Activated effector memory CD4-positive, alpha-beta T cell treated with Interleukin-2 at 50 U/mL for 16 hours (primary cell): Measurements from ENCODE around the gene DCXR.
A peak's percentile ranks its signal among the peaks of the same experiment; 100 is the strongest.

ENCODE experiments used
- DNase-seq: peaks from one replicate; pipeline ENCODE4 v3.0.0-alpha.2; 2020

The DCXR gene

DNA sequence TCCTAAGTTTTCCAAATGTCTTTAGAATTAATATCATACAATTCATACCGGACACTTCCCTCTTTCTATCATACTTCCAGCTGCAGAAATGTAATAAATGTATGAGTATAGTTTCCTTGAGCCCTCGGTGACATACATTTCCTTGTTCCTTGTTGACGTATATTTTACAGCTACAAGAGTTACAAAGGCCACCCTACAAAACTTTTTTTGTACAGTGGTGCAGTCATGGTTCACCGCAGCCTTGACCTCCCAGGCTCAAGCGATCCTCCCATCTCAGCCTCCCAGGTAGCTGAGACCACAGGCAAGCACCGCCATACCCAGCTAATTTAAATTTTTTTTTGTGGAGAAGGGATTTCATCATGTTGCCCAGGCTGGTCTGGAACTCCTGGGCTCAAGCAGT, 35.3 kb upstream of the DCXR start:
- no peak for DNase-seq

GRCh38 chr17:82070611-82071010, 33.1 kb upstream of the DCXR start:
- DNase-seq, result no peak

DNA sequence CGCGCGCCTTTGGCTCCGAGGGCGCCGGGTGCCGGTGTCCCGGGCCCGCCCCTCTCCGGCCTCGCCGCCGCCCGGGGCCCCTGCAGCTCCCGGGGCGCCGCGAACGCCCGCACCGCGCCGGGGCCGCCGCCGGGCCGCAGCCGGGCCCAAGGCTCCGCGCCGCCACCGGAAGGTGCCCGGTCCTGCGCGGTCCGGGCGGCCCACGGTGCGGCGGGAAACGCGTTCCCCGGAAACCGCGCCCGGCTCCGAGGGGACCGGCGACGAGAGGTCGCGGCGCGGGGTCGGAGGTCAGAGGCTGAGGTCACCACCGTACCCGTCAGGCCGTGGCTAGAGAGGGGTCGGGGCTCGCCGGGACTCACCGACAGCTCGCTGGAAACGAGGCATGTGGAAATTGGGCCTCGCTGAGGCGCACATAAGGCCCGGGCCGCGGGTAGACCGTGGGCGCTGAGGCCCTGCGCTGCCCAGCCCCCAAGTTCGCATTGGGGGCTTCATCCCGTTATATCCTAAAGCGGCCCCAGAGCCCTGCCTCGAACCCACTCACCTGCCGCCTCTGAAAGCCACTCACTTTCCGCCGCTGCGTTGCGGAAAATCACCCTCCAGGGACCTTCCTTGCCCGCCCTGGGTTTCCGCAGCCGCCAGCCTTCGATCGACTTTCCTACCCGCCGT, 28.3 kb upstream of the DCXR start, which contains the start of gene DUS1L:
Gene DUS1L, minus strand, starts transcription at position 167 of the 666 bp plus-strand sequence. CDS start 745 bp downstream, outside the sequence.
- peak; percentile 60 for DNase-seq

- no peak for DNase-seq
Measured at GRCh38 chr17:82065193-82065637, 27.7 kb upstream of the DCXR start.

DNA sequence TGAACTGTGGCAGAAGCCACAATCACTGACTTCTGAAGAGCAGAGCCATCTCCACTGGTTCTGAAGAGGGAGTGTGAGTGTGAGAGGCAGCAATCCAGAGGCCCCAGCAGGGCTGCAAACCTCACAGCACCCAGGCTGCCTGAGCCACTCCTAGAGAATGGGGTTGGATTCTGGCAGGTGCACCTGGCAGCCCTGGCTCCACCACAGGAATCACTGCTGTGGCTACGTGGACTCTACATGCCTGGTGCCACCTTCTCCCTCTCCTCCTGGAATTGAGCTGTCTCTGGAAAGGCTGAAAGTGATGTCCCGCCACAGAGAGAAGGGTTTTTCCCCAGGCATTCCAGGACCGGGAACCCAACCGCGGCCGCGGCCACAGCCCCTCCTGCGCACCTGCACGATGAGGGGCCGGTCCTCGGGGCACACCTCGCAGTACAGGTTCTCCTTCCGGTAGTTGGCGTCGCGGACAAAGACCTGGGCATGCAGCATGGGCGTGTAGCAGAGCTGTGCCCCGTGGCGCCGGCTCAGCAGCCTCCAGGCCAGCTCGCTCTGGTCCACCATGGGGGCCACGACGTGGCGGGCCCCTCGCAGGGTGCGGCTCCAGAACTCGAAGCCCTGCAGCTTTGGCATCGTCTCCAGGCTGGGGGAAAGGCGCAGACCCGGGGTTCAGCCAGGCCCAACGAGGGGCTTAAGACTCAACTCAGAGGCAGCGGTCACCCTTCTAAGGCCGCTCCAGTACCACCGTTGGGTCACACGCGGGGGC, 27.1 kb upstream of the DCXR start:
- DNase-seq, result no peak

DNA sequence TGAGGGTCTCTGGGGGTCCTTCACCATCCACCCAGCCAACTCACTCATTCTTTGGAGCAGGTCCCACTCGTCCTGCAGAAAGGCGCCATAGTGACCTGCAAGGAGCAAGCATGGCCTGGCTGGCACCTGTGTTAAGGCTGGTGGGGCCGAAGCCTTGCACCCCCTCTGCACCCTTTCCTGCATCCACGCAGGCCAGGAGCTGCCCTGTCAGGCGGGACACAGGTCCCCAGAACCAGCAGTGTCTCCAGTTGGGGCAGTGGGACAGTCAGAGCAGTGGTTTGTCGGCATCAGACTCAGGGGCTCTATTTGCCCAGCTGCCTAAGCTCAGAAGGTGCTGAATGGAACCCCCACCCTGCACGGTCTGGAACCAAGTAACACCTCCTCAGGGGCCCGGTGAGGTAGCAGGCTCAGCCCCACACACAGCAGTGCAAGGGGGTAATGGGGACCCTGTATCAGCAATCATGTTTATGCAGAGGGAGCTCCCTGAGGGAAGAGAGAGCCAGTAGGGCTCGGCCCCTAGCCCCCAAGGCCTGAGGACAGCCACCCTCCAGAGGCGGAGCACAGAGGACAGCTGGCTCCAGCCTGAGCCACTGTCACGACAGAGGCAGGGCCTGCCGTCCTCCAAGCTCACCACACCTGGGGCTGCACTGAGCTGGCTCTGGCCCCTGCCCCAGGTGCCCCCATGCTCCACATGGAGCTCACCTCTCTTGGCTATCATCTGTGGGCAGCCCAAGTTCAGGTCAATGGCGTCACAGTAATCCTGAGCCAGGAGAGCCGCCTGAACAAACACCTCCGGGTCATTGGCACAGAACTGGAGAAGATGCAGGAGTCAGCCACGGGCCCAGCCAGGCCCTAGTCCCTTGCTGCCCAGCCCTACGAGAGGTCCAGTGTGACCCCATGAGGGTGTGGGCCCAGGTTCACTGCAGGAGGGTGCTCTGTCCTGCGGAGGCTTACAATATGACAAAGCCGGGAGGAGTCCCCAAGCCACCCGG, 26.2 kb upstream of the DCXR start:
- DNase-seq, result no peak

DNA sequence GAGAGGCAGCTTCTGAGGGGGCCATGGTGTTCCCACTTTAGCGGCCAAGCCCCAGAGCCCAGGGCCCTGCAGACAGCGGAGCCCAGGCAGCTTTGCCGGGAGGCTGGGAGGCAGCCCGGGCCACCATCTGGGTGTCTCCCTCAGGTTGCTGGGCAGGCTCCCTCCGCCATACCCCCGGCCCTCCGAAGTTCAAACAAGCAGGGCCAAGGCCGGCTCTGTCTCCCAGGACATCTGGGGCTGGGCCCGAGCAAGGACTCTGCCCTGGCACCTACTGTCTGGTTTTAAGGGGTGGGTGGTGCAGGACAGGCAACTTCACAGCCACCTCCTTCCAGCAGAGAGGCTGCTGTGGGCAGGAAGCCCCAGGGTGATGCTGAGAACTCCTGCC, 25.5 kb upstream of the DCXR start:
- no peak for DNase-seq

DNA sequence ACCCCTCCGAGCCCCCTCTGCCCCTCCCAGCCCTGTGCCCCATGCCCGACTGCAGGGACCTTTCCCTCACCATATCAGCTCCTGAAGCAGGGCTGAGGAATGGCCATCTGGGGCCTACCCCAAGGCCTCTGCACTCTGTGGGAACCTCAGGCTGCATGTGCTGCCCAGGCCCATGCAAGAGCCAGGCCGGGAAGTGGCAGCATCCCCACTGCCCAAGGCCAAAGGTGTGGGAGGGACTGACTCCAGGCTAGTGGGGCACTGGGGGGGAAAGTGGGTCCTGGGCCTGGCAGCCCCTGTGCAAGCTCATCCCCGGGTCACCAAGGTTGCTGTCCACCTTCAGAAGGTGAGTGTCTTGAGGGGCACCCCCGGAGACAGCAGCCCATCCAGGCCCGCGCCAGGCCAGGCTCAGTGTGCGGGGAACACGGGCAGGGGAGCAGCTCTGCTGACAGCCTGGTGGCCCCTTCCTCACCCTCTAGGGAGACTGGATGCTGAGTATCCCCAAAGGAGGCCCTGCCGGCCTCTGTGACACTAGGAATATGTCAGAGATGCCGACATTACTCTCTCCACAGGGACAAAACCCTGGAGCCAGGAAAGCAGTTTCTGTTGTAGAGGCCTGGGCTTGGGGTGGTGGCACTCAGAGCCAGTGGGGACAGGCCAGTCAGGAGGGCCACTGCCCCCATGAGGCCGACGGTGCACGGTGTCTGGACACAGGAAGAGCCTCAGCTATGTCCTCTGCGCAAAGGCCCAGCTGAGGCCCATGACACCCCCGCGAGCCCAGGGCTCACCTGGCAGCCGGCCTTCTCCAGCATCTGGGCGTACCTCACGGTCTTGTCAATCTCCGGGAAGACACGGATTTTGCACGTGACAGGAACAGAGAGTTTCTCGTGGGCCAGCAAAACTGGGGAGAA, 24.8 kb upstream of the DCXR start:
- no peak for DNase-seq

DNA sequence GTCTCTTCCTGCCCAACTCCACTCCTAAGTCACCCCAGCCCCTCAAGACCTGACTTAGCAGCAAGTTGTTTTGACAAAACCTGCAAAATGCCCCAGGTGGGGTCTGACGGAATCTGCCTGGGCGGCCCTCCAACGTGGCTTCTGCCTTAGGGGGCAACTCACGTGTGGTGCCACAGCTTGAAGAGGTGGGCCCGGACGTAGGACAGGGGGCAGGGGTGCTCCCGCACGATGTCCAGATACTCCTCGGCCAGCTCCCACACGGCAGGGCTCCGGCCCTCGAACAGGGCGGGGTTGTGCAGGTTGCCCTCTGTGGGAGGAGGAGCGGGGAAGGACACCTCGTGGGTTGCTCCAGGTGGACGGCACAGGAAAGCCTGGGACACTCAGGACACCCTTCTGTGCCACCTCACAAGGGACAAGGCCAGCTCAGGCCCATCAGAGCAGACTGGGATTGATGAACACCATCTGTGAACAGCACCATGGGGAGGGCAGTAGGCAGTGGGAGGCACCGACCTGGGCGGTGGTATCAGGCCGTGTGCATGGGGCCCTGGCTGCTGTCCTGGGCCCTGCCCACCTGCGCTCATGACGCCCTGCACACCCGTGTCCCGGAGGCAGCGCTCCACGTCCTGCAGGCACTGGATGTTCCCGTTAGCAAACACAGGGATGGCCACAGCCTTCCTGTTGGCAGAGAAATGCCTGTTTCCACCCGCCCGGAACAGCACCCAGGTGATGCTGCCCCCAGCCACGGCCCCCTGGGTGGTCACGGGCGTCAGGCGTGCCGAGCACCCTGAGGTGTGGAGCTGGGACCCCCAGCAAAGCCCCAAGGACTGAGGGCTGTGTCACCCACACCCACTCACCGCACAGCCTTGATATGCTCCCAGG, 23.8 kb upstream of the DCXR start:
- DNase-seq, result no peak

- DNase-seq, result no peak
Measured at GRCh38 chr17:82060614-82061013, 23.1 kb upstream of the DCXR start.

- DNase-seq, result no peak
Measured at GRCh38 chr17:82060001-82060380, 22.5 kb upstream of the DCXR start.

GRCh38 chr17:82059272-82060000, 21.9 kb upstream of the DCXR start:
- no peak for DNase-seq

GRCh38 chr17:82058855-82059249, 21.4 kb upstream of the DCXR start:
- no peak for DNase-seq

DNA sequence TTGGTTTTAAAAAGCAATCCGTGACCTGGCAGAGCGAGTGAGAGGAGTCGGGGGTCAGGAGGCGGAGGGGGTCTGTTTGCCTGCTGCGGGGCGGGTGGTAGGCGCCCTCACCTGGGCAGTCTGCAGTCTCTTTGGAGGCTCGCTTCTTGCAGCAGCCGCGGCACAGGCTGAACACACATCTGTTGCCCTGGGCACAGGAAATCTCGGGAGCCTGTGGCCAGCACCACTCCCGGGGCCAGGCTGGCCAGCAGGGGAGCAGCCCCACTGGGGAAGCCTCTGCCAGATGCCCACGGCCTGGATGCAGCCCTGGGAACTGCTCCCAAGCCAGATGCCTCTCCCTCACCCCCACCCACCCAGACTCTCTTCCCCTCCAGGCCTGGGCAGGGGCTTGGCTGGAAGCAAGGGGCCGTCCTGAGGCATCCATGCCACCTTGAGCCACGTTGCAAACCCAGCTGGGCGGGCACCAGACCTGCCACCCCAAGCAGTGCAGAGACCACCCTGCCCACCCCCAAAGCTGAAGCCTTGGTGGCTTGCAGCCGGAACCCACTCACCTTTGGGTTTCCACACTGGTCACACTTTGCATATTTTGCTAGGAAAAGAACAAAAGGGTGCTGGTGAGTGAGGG, 20.8 kb upstream of the DCXR start:
- no peak for DNase-seq

- DNase-seq, result no peak
Measured at GRCh38 chr17:82056729-82057621, 19.5 kb upstream of the DCXR start.

GRCh38 chr17:82055965-82056728, 18.6 kb upstream of the DCXR start:
- DNase-seq, result no peak

DNA sequence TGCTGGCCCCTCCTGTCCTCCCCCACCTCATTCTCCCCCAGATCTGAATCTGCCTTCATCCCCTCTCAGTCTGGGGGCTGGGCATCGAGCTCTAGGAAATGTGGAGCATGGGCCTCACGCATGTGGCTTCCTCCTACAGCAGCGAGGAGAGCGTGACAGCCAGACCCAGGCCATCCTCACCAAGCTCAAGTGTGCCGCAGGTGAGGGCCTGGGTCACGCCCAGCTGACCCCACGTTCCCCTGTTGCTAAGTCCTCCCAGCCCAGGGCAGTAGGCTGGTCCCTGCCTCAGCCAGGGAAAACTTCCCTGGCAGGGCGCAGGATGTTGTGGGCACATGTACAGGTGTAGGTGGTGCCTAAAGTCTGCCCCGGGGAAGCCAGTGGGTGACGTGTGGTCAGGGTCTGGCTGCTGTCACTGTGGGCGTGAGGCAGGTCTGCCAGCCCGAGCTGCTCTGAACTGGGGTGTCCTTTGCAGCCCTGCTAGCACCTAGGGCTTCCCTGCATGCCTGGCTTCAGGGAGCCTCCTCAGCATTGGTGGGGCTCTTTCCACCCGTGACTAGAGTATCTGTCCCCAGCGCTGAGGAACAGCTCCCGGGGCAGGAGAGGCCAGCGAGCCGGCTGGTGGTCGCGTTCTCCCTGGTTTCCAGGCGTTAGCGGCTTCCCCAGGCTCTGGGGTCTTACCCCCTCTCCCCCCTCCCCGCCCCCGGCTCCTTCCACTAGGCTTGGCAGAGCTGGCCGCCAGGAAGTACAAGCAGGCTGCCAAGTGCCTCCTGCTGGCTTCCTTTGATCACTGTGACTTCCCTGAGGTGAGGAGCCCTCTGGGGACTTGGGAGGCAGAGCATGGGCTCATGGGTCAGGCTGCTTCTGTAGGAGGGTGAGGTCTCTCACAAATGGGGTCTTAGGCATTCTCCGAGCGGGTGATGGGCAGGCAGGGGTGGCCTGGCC, 17.8 kb upstream of the DCXR start:
- DNase-seq, result no peak
